22Rv1 (cell line): ENCODE results near the gene PDE8B.
A peak's percentile ranks its signal among the peaks of the same experiment; 100 is the strongest.

Experiments used
- H3K27ac ChIP-seq: fragments of 450-650 bp; 2 replicates; pipeline ENCODE4 v1.5.1; 2017
- ZFX ChIP-seq: fragments of 450-650 bp; IDR thresholded peaks from 2 replicates; pipeline ENCODE4 v1.6.1; 2017; ENCODE audit warnings: antibody characterized with exemption, borderline replicate concordance
- TF ChIP-seq, protein P1 (sequence below): fragments of 450-650 bp; IDR thresholded peaks from 2 replicates; pipeline ENCODE4 v1.5.1; 2017; ENCODE audit warnings: mild to moderate bottlenecking

Gene PDE8B

GRCh38 chr5:77231471-77232138 lies 21.1 kb downstream of the PDE8B start:
- no peak overlapping the region for H3K27ac ChIP-seq
- TF ChIP-seq, protein P1, sequence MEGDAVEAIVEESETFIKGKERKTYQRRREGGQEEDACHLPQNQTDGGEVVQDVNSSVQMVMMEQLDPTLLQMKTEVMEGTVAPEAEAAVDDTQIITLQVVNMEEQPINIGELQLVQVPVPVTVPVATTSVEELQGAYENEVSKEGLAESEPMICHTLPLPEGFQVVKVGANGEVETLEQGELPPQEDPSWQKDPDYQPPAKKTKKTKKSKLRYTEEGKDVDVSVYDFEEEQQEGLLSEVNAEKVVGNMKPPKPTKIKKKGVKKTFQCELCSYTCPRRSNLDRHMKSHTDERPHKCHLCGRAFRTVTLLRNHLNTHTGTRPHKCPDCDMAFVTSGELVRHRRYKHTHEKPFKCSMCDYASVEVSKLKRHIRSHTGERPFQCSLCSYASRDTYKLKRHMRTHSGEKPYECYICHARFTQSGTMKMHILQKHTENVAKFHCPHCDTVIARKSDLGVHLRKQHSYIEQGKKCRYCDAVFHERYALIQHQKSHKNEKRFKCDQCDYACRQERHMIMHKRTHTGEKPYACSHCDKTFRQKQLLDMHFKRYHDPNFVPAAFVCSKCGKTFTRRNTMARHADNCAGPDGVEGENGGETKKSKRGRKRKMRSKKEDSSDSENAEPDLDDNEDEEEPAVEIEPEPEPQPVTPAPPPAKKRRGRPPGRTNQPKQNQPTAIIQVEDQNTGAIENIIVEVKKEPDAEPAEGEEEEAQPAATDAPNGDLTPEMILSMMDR = no peak
- no peak for TF ChIP-seq ZFX

DNA sequence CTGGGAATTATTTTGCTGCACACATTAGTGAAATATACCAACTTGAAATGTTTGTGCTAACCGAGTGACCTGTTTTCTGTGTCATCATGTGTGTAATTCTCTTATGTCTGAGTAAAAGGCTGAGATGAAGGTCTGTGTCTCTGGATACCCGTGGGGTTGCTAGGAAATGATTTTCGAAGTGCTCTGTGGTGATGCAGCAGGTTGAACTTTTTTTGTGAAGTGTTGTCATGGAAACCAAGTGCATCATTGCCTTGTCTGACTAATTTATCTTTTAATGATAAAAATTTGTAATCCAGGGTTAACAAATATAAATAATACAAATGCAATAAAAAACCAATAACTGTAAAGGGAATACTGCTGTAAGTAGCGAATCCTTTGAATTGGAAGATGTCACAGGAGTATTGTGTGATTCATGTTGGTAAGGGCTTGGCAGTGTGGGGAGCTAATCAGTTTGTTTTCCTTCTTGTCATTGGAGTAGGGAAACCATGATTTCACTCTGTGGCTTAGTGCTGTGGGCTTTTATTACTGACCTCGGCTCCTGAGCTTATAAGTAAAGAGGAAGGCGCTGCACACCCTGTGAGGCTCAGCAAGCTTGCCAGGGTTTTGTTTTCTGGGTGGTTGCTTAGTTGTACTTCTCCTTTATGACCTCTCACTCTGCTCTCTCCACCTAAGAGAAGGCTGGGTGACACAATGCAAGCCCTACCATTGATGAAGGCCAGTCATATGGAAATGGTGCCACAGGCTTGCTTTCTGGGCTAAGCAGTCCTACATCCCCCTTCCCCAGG lies 22.3 kb downstream of the PDE8B start:
- no peak overlapping the region for H3K27ac ChIP-seq
- TF ChIP-seq, protein P1 = no peak
- no peak for TF ChIP-seq ZFX

DNA sequence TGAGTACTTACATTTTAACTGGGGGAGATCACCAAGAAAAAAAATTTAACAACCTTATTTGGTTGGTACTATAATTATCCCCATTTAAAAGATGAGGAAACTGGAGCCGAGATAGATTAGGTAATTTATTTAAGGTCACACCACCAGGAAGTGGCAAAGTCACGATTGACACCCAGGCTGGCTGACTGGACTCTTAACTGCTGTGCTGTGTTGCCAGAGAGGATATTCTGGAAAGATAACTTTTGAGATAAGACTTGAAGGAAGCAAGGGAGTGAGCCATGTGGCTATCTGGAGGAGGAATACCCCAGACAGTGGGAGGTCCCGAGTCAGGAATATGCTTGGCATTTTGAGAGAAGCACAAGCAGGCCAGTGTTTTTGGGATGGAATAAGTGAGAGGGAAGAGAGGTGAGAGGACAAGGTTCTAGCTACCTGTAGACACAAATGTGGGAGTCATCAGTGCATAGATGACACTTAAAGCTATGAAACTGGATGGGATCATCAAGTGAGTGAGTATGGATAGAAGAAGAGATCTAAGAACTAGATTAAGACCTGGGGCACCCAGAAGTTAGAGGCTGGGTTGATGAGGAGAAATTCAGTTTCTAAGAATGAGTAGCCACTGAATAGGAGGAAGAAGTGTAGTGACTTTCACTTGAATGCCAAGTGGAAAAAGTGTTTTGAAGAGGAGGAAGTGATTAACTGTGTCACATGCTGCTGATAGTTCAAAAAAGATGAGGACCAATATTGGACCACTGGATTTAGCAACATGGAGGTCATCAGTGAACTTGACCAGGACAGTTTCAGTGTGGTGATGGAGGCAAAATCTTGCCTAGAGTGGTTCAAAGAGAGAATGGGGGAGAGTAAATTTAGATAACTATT lies 25.6 kb downstream of the PDE8B start:
- TF ChIP-seq, protein P1 = no peak
- TF ChIP-seq ZFX = no peak

DNA sequence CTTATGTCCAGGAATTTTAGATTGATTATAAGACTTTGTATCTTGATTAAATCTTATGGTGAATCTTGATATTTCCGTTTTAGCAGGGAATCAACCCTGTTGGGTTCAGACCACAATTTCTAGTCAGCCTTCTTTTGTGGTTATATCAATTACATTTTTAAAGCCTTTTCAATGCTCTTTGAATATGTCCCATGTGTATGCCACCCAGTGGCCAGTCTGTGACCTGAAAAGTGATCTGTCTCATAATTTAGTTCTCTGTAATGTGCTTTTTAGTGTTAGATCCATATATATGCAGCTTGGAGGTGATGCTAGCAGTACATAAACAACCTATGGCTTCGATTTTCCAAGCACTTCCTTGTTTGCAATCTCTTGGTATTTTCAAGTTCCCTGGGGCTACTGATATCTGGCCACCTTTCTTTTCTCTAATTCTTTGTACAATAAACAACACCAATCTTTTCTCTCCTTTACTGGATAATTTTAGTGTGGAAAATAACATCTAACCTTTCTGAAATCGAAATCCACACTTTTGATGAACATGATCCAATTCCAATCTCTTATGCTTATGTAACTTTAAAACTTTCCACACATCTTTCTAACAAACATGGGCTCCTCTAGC lies 28.8 kb downstream of the PDE8B start:
- TF ChIP-seq, protein P1 = peak; percentile 63
- TF ChIP-seq ZFX = no peak
- no peak overlapping the region for H3K27ac ChIP-seq

More for the DNA sequence above, 25.6 kb downstream of the PDE8B start:
- no peak overlapping the region for H3K27ac ChIP-seq

GRCh38 chr5:77241444-77241843 lies 31.0 kb downstream of the PDE8B start:
- TF ChIP-seq ZFX = no peak
- TF ChIP-seq, protein P1 = no peak
- no peak overlapping the region for H3K27ac ChIP-seq

DNA sequence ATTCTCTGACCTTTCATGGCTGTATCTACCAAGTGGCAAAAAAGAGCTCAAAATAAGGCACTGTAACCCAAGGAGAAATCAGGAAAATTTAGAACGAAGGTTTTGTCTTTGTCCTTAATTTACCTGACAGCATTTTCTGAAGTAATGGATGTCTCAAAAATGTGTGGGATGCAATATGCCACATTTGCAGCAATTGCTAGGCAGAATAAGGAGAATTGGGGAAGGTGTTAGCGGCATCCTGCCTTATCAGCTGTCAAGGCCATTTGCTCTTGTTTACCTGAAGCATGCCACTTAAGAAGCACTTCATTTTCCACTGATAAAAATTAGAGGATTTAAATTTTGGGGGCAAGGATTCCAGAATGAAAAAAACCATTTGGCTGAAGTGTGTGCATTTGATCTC lies 39.0 kb downstream of the PDE8B start:
- no peak overlapping the region for H3K27ac ChIP-seq
- TF ChIP-seq ZFX = no peak
- TF ChIP-seq, protein P1 = no peak
